Measurements from ENCODE around the gene CASQ2.

DNA sequence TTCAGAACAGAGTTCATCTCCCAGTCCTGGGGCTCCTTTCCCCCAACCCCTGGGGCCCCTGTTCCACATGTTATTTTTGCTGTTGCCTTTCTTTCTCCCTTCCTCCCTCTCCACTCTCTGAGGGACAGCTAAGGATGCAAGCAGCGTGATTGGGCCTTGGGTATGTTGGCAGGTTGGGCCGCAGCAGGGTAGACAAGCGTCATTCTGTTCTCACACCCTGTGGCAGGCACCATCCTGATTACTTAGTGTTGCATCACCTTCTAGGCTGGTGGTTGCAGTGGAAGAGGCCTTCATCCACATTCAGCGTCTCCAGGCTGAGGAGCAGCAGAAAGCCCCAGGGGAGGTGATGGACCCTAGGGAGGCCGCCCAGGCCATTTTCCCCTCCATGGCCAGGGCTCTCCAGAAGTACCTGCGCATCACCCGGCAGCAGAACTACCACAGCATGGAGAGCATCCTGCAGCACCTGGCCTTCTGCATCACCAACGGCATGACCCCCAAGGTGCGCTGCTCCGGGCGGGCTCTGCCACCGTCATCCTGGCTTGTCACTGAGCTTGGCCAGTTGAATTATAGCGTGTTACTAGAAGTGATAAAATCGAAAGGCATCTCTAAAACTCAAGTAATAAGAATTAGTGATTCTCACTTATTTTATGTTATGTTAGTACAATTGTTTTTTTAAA is 83.3 kb downstream of the CASQ2 start:
- TF ChIP-seq EZH2 (IDR thresholded peaks at IDR 0.05; ENCODE audit: borderline replicate concordance, insufficient read depth, low read depth, low read length, poor library complexity, severe bottlenecking) (no peak), CTCF (IDR thresholded peaks at IDR 0.05) (no peak)
